Inflammatory macrophage treated with lipopolysaccharide for 4 hours (primary cell): Measurements from ENCODE around the gene MAP3K3.

ENCODE experiments used
- DNase-seq: peaks from one replicate; pipeline ENCODE4 v3.0.0-alpha.2; 2020

Gene MAP3K3

GRCh38 chr17:63623786-63624530, 1.7 kb downstream of the MAP3K3 start:
- DNase-seq, result peak; percentile 37

- DNase-seq, result peak; percentile 33
Measured at GRCh38 chr17:63624531-63624880, 2.3 kb downstream of the MAP3K3 start.

GRCh38 chr17:63626551-63627180, 4.4 kb downstream of the MAP3K3 start:
- DNase-seq, result peak; percentile 41

- DNase-seq, result no peak
Measured at GRCh38 chr17:63629627-63630026, 7.4 kb downstream of the MAP3K3 start.

GRCh38 chr17:63631062-63631461, 8.8 kb downstream of the MAP3K3 start:
- peak; percentile 36 for DNase-seq

- no peak for DNase-seq
Measured at GRCh38 chr17:63631626-63632025, 9.4 kb downstream of the MAP3K3 start.

GRCh38 chr17:63633742-63634141, 11.5 kb downstream of the MAP3K3 start:
- DNase-seq, result no peak

GRCh38 chr17:63634163-63634562, 11.9 kb downstream of the MAP3K3 start:
- peak; percentile 78 for DNase-seq

GRCh38 chr17:63634816-63635215, 12.6 kb downstream of the MAP3K3 start:
- DNase-seq, result no peak

- peak; percentile 13 for DNase-seq
Measured at GRCh38 chr17:63635290-63635689, 13.1 kb downstream of the MAP3K3 start.

GRCh38 chr17:63635787-63636186, 13.6 kb downstream of the MAP3K3 start:
- no peak for DNase-seq

- DNase-seq, result no peak
Measured at GRCh38 chr17:63639125-63639524, 16.9 kb downstream of the MAP3K3 start.

- DNase-seq, result no peak
Measured at GRCh38 chr17:63640038-63640437, 17.8 kb downstream of the MAP3K3 start.

- peak; percentile 91 for DNase-seq
Measured at GRCh38 chr17:63641692-63642448, 19.7 kb downstream of the MAP3K3 start.

- peak; percentile 59 for DNase-seq
Measured at GRCh38 chr17:63644846-63645245, 22.6 kb downstream of the MAP3K3 start.

GRCh38 chr17:63645775-63646487, 23.7 kb downstream of the MAP3K3 start:
- DNase-seq, result no peak

GRCh38 chr17:63646488-63646806, 24.2 kb downstream of the MAP3K3 start:
- peak; percentile 89 for DNase-seq

GRCh38 chr17:63647065-63647725, 25.0 kb downstream of the MAP3K3 start:
- no peak for DNase-seq

GRCh38 chr17:63647936-63648335, 25.7 kb downstream of the MAP3K3 start:
- no peak for DNase-seq

GRCh38 chr17:63649813-63650212, 27.6 kb downstream of the MAP3K3 start:
- DNase-seq, result peak; percentile 61

GRCh38 chr17:63652106-63652505, 29.9 kb downstream of the MAP3K3 start:
- no peak for DNase-seq

GRCh38 chr17:63653050-63653449, 30.8 kb downstream of the MAP3K3 start:
- no peak for DNase-seq

GRCh38 chr17:63657786-63658185, 35.6 kb downstream of the MAP3K3 start:
- DNase-seq, result no peak
